T follicular helper cell (primary cell): ENCODE data around the gene SEL1L.
"Not testable (repeated sequence)": the region's sequence is repeated elsewhere in the genome, so short reads cannot be mapped to it uniquely, and the experiment has no call there.

Experiments
- DNase-seq: peaks from one replicate; pipeline ENCODE4 v3.0.0-alpha.2; 2020; ENCODE audit warnings: low read depth

SEL1L gene

DNA sequence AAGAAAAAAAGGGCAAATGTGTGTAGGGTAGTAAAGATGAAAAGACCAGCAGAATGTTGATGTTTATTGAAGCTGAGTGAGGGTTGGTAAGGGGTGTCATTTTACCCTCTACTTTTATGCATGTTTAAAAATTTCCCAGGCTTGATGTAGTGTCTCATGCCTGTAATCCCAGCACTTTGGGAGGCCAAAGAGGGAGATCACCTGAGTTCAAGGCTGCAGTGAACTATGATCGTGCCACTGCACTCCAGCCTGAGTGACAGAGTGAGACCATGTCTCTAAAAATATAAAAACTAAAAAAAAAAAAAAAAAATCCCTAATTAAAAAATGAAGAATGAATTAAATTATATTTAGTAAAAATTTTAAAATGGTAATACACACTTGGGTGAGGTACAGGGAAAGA, 8.5 kb downstream of the SEL1L start:
- no peak for DNase-seq

GRCh38 chr14:81523616-81524015, 10.0 kb downstream of the SEL1L start:
- DNase-seq, result no peak

DNA sequence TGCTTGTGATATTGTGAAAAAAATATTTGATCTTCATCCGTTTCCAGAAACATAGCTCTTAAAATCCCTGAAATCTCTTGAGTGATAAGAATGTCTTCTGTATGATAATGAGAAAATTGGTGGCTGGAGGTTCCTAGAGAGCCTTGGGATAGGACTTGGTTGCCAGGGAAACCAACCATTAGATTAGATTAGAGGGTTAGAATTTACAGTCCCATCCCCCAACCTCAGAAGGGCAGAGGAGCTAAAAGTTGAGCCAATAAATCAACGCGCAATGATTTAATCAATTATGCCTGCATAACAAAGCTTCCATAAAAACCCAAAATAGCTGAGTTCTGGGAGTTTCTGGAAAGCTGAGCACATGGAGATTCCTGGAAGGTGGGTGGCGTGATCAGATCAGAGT, 10.6 kb downstream of the SEL1L start:
- DNase-seq, result no peak

DNA sequence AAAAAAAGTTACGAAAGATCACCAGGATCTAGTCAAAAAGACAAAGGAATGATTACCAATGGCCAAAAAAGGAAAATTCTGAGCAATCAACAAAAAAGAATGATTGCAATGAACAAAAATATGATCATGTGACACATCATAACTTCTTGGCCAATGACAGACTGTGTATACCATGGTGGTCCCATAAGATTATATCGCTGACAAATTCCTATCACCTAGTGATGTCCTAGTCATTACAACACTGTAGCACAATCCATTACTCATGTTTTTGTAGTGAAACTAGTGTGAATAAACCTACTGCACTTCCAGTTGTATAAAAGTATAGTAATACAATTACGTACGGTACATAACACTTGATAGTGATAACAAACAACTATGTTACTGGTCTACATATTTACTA, 12.3 kb downstream of the SEL1L start:
- no peak for DNase-seq

- no peak for DNase-seq
These were observed 14.2 kb downstream of the SEL1L start for GRCh38 chr14:81519200-81520011.

DNA sequence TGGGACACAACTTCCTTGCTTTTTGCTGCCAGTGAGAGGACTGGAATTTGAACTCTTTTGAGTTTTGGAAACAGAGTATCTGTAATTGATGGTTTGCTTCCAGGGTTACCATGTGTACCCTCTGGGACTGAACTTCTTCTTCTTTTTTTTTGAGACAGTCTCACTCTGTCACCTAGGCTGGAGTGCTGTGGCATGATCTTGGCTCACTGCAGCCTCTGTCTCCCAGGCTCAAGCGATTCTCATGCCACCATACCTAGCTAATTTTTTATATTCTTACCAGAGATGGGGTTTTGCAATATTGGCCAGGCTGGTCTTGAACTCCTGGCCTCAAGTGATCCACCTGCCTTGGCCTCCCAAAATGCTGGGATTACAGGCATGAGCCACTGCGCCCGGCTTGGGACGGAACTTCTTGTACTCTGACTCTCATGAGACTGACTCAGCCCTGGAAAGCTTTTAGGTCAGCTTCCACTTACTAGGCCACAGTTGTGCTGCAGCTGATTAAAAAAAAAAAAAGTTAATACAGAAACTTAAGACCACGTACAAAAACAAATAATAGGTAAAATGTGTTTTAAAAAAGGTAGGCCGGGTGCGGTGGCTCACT, 15.8 kb downstream of the SEL1L start:
- DNase-seq, result no peak

DNA sequence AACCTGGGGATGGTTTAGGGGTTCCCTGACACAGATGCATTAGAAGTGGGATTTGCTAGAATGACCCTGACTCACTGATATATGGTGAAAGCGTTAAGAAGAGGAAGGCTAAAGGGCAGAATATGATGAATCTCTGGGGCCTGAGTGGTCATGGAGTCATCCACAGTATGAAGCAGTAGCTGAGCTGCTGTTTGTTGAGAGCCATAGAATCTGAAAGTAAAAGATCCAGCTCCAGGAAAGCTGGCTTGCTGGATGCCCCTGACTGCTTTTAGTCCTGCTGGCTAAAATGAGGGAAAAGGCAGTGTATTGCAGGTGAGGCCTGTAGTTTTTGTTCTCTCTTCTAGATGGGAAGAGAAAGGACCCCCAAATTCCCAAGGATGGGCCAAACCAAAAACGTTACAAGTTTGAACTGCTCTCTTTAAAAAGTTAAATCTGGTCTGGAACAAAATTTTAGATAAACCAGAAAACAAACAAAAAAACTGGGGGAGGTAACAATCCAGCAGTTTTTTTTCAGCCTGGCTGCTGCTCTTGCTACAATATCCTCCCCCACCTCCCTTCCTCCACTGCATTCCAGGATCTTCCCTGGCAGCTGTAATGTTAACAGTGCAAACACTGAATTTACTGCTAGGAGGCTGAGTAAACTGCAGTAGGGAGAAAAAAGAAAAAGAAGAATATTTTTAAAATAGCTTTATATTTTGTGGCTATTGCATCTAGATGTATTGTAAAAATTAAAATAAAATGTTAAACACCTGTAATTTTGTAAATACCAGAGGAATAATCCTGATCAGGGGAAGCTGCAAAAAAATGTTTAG, 16.5 kb downstream of the SEL1L start:
- DNase-seq, result no peak

- not testable (repeated sequence) for DNase-seq
These were observed 17.7 kb downstream of the SEL1L start for GRCh38 chr14:81515927-81516326.

DNA sequence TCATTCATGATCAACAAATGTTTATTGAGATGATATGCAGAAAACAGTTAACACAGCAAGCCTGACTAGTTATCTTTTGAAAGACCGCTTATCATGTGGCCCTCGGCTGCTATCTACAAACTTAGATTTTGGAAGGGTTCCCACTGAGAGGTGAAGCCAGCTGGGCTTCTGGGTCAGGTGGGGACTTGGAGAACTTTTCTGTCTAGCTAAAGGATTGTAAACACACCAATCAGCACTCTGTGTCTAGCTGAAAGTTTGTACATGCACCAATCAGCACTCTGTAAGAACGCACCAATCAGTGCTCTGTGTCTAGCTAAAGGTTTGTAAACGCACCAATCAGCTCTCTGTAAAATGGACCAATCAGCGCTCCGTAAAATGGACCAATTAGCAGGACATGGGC, 20.8 kb downstream of the SEL1L start:
- DNase-seq, result not testable (repeated sequence)

GRCh38 chr14:81511111-81511904, 22.3 kb downstream of the SEL1L start:
- DNase-seq, result no peak

- no peak for DNase-seq
These were observed 23.7 kb downstream of the SEL1L start for GRCh38 chr14:81509838-81510452.

- DNase-seq, result no peak
These were observed 24.3 kb downstream of the SEL1L start for GRCh38 chr14:81509321-81509720.

- no peak for DNase-seq
These were observed 27.2 kb downstream of the SEL1L start for GRCh38 chr14:81506487-81506886.

- DNase-seq, result no peak
These were observed 28.8 kb downstream of the SEL1L start for GRCh38 chr14:81504864-81505263.

DNA sequence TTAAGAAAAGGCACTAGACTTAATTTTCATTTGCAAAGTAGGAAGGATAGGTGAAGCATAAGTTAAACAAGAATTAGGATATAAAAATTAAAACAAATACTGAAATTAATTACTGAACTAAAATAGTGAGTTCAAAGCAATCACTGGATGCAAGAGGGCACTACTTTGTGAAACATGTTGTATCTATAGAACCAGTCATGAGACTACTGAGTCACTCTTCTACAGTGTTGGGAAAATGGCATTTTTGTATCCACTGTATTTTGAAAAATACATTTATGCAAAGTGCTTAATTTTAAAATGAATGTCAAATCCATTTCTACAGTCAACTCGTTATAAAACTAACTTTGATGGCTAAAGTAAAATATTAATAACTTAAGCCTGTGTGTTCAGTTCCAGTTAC, 47.9 kb downstream of the SEL1L start:
- DNase-seq, result no peak

DNA sequence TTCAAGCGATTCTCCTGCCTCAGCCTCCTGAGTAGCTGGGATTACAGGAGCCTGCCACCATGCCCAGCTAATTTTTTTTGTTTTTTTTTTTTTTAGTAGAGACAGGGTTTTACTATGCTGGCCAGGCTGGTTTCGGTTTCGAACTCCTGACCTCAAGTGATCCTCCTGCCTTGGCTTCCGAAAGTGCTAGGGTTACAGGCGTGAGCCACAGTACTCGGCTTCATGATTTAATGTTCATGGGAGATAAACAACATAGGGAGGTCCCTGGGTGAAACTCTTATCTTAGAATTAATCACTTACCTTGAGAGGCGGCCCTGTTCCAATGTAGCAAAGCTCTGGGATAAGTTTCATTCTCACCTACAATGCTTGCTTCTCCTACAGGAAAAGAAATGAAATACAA, 48.3 kb downstream of the SEL1L start:
- no peak for DNase-seq

- DNase-seq, result no peak
These were observed 49.5 kb downstream of the SEL1L start for GRCh38 chr14:81484120-81484519.

DNA sequence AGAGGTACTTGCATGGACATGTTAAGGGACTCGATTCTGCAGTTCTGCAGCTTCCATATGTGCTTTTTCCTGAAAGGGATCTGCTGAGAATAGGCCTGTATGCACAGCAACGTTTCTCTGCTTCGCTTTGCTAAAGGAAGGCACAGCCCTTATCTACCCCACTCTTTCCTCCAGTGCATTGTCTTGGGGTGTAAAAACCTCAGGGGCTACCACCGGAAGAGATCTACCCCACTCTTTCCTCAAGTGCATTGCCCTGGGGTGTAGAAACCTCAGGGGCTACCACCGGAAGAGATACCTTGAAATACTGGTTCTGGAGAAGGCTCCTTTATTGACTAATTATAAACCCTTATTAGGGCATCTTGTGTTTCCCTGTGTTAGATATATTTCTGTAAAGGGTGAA, 52.9 kb downstream of the SEL1L start:
- DNase-seq, result no peak

- no peak for DNase-seq
These were observed 55.2 kb downstream of the SEL1L start for GRCh38 chr14:81478446-81478845.

GRCh38 chr14:81476816-81477215, 56.8 kb downstream of the SEL1L start:
- no peak for DNase-seq

DNA sequence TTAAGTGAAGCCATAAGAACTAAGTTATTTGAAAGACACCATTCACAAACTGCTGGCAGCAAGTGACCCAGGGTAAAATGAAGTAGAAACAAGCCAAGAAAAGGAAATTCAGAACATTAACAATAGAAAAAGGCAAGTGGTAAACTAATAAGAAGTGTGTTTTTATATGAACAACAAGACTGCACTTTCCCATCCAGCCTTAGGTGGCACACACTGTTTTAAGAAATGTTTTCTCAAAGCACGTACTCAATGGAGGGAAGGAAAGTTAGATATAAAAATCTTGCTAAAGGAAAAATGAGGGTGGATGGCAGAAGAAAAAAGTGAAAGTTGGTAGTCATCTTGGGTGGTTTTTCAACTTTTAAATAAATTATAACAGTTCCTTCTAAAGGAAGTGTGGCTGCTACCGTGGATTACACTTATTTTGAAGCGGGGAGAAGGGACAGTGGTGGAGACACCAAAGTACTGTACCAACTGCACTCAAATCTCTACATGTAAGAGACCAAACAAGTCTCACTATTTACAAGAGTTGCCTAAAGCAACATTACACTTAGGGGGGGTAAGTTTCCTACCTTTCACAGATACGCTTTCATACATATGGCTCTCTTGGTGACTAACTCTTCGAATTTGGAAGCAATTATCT, 58.8 kb downstream of the SEL1L start:
- DNase-seq, result no peak
